GM12891 (cell line): ENCODE results near the gene TM2D3.

Source experiments
- DNase-seq: peaks from one replicate; pipeline ENCODE4 v3.0.0; 2011; ENCODE audit warnings: low spot score; ENCODE audit not compliant: insufficient read length
- FAIRE-seq: peaks from 2 replicates; lab custom pipeline; 2011; peaks lifted over from hg19 to GRCh38; lab: Jason Lieb, UNC
- PAX5 ChIP-seq: IDR thresholded peaks from 2 replicates; pipeline ENCODE4 v1.6.1; 2011; ENCODE audit warnings: low read length, moderate library complexity, mild to moderate bottlenecking; ENCODE audit not compliant: insufficient read depth, severe bottlenecking
- POLR2A ChIP-seq: IDR thresholded peaks from 2 replicates; pipeline ENCODE4 v1.6.1; 2011; ENCODE audit warnings: low read depth, low read length, control low read depth
- POLR2AphosphoS5 ChIP-seq: IDR thresholded peaks from 2 replicates; pipeline ENCODE4 v1.6.1; 2011; ENCODE audit warnings: low read depth, low read length, control low read depth
- POU2F2 ChIP-seq: IDR thresholded peaks from 2 replicates; pipeline ENCODE4 v1.6.1; 2011; ENCODE audit warnings: low read depth, mild to moderate bottlenecking, control low read depth, low read length, moderate library complexity
- SPI1 ChIP-seq: IDR thresholded peaks from 2 replicates; pipeline ENCODE4 v1.6.1; 2011; ENCODE audit warnings: low read depth, low read length, control low read depth
- TAF1 ChIP-seq: IDR thresholded peaks from 2 replicates; pipeline ENCODE4 v1.6.1; 2011; ENCODE audit warnings: low read depth, low read length, control low read depth

The TM2D3 gene

DNA sequence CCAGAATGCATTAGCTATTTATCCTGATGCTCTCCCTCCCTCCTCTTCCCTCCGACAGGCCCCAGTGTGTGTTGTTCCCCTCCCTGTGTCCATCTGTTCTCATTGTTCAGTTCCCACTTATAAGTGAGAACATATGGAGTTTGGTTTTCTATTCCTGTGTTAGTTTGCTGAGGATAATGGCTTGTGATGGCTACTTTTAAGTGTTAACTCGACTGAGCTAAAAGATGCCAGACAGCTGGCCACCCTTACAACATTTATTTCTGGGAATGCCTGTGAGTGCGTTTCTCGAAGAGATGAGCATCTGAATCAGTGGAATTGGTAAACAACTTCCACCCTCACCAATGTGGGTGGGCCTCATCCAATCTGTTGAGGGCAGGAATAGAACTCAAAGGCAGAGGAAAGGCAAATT, 24.7 kb upstream of the TM2D3 start:
- no peak for FAIRE-seq
- DNase-seq = no peak
- TF ChIP-seq POLR2AphosphoS5 = no peak
- no peak for TF ChIP-seq PAX5
- no peak for TF ChIP-seq SPI1
- TF ChIP-seq TAF1 = no peak
- TF ChIP-seq POLR2A = no peak
- TF ChIP-seq POU2F2 = no peak

DNA sequence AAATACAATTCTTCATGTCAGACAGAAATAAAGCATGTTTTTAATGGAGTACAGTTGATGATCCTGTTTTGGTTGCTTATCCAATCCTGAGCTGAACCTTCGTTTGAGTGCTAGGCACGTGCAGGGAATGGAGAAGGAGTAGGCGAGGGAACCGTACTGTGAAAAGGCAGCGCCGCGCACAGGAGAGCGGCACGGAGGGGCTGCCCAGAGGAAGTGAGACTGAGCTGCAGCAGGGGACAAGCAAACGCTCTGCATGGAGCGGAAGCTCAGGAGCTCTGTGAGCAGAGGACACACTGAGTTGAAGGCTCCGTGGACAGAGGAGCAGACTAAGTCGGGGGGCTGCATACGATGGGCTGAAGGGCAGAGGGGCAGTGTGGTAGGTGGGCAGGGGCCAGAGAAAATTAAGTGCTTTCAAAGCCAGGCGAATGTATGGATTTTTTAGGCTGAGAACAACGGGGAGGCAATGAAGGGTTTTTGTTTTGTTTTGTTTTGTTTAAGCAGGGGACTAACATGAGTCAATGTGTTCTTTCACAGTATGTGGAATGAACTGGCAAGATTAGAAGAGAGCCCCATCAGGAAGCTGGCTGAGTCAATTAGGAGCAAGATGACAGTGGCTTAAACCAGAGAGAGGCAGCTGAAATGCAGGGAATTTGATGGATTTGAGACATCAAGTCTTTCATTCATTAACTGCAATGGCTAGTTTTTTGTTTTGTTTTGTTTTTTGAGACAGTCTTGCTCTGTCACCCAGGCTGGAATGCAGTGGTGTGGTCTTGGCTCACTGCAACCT, 23.8 kb upstream of the TM2D3 start:
- TF ChIP-seq SPI1 = peak; percentile 88
- TF ChIP-seq TAF1 = no peak
- FAIRE-seq (no peak), DNase-seq (no peak)

DNA sequence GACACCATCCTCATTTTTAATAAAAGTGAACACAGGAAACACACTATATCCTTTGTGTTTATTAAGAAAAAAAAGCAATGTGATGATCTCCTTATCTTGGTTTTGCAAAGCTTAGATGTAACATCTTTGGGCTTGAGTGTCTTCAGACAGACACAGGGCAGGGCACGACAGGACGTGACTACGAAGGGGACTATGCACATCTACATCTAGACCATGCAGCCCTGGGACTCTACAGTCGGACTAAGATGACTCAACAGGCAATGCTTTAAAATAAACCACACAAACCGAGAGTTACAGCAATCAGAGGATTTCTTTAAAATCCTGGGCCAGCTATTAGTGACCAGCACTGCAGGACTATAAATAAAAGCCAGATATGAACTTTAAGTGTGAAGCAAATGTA, 22.8 kb upstream of the TM2D3 start:
- FAIRE-seq (no peak), DNase-seq (no peak)
- TF ChIP-seq POLR2A (no peak), PAX5 (no peak), POLR2AphosphoS5 (no peak), SPI1 (no peak), TAF1 (no peak), POU2F2 (no peak)

DNA sequence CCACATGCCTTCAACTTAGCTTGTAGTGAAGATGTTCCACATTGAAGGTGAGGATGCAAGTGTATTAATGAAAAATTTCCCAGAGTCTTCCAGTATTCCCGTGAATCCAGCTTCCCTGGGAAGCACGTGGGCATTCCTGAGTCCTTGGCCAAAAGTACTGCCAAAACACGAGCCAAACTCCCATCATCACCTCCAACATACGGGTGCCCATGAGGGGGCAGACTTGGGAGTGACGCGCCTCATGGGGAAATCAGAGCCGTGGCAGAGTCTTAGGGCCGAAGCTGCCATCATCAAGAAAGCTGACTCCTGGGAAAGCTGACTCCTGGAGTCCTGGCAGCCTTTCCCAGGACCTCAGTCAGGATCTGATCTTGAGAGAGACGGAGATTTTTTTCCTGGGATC, 20.1 kb upstream of the TM2D3 start:
- TF ChIP-seq POLR2AphosphoS5 (no peak), SPI1 (no peak), POU2F2 (no peak), POLR2A (no peak), TAF1 (no peak), PAX5 (no peak)
- FAIRE-seq = no peak
- DNase-seq = no peak

DNA sequence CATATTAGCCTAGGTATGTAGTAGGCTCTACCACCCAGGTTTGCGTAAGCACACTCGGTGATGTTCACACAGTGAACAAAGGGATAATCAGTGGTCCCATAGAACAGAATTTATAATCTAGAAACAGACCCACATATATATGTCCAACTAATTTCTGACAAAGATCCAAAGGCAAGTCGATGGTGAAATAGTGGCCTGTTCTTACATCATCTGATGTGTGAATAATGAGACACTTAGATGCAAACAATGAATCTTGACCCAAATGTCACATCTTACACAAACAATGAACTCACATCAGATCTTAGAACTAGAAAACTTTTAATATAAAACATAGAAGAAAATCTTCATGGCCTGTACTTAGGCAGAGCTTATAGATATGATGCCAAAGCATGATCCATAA, 17.6 kb upstream of the TM2D3 start:
- no peak for TF ChIP-seq POU2F2
- no peak for TF ChIP-seq SPI1
- TF ChIP-seq PAX5 = no peak
- no peak for TF ChIP-seq POLR2AphosphoS5
- no peak for TF ChIP-seq TAF1
- TF ChIP-seq POLR2A = no peak
- no peak for DNase-seq
- no peak for FAIRE-seq

DNA sequence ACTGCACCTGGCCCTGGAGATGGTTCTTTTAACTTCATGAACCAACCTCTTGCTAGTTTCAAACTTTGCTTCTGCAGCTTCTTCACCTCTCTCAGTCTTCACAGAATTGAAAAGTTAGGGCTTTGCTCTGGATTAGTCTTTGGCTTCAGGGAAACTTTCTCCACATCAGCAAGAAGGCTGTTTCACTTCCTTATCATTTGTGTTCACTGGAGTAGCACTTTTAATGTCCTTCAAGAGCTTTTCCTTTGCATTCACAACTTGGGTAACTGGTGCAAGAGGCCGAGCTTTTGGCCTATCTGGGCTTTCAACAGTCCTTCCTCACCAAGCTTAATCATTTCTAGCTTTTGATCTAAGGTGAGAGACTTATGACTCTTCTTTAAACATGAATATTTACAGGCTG, 15.7 kb upstream of the TM2D3 start:
- no peak for FAIRE-seq
- no peak for DNase-seq
- TF ChIP-seq PAX5 (no peak), TAF1 (no peak), POLR2AphosphoS5 (no peak), POU2F2 (no peak), POLR2A (no peak), SPI1 (no peak)

DNA sequence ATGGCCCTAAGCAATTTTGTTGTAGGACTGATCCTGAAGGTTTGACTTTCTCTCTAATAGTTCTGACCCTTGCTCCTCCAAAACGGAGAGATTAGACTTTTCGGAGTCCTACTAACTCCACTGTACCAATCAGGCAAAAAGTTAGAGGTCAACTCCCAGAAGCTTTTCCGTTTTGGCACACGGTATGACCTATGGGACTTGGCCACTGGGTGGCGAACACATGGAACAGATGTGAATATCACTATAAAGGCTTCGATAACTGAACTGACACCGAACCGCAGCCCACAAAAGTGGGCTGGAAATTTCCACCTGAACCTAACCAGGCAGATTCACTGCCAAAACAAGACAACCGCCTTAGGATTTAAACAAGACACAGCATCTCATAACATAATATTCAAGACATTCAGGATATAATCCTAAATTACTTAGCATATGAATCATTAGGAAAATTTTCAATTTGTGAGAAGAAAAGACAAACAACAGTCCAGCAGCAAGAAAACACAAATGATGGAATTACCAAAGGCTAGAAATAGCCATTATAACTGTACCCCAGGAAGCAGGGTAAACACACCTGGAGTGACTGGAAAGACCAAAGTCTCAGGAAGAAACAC, 12.2 kb upstream of the TM2D3 start:
- no peak for TF ChIP-seq POU2F2
- TF ChIP-seq POLR2A = no peak
- no peak for TF ChIP-seq PAX5
- no peak for TF ChIP-seq SPI1
- no peak for TF ChIP-seq POLR2AphosphoS5
- no peak for TF ChIP-seq TAF1
- FAIRE-seq (no peak), DNase-seq (no peak)

DNA sequence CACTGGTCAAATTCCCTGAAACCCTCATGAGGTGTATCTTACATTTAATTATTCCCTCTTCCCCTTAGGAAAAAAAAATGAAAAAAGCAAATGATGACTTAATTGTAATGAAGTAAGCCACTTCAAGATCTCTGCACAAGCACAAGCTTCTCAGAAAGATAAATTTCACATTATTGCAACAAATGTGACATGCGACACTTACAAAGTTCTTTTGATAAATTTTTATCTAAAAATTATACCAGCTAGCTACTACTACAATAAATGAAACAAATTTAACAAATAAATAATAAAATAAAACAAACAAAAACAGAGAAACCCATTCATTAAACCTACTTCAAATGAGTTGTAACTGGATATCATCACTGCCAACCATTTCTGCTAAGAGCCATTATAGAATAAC, 10.0 kb upstream of the TM2D3 start:
- no peak for FAIRE-seq
- TF ChIP-seq SPI1 (no peak), PAX5 (no peak), POU2F2 (no peak), POLR2AphosphoS5 (no peak), POLR2A (no peak), TAF1 (no peak)
- DNase-seq = no peak

DNA sequence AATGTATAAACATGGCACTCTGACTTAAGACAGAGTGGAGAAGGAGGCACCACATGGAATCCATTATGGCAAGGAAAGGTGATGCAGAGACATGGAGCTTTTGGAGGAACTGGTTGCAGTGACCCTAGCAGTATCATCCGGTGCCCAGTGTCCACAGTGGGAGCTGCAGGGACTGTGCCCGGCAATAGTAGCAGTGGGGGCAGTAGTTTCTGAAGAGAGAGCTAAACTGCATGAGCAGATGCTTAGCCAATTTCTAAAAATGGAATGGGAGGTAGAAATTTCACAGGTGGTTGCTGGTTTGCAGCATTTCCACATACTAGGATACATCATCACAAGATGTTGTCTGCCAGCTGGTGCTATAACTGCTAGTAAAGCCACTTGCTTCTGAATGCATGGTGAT, 7.8 kb upstream of the TM2D3 start:
- DNase-seq (no peak), FAIRE-seq (no peak)
- TF ChIP-seq PAX5 = no peak
- TF ChIP-seq POU2F2 = no peak
- TF ChIP-seq POLR2AphosphoS5 = no peak
- no peak for TF ChIP-seq SPI1
- TF ChIP-seq TAF1 = no peak
- TF ChIP-seq POLR2A = no peak
